Vagina (tissue), 2 donors: ENCODE measurements around the gene CD6. TPM values are rescaled to one million over a fixed set of nuclear protein-coding genes. Genes with fewer than 3 reads are reported as not detected.

Experiments used
- DNase-seq, 2 donors: peaks; one replicate each; pipeline ENCODE4 v3.0.0-alpha.2; 2017; ENCODE audit errors: extremely low spot score in 2 of 2
- H3K27ac ChIP-seq: fragments of 200-600 bp; sonication (generic); one replicate; pipeline ENCODE4 v1.5.1; 2019
- H3K27me3 ChIP-seq: fragments of 200-600 bp; sonication (generic); one replicate; pipeline ENCODE4 v1.5.1; 2019
- H3K36me3 ChIP-seq, 2 donors: fragments of 200-600 bp; sonication (generic); one replicate each; pipeline ENCODE4 v1.5.1; 2017 to 2019
- H3K4me1 ChIP-seq: fragments of 200-600 bp; sonication (generic); one replicate; pipeline ENCODE4 v1.5.1; 2019
- H3K4me3 ChIP-seq, 2 donors: fragments of 200-600 bp; sonication (generic); 1 replicate in 1 of 2; 2 replicates in 1 of 2; pipeline ENCODE4 v1.5.1; 2016 to 2019
- H3K9me3 ChIP-seq: fragments of 200-600 bp; sonication (generic); one replicate; pipeline ENCODE4 v1.5.1; 2019
- POLR2A ChIP-seq, 2 donors: fragments of 450-650 bp; IDR thresholded peaks; one replicate each; pipeline ENCODE4 v1.6.1; 2017; ENCODE audit warnings: antibody characterized with exemption in 2 of 2, mild to moderate bottlenecking in 2 of 2, moderate library complexity in 2 of 2
- POLR2AphosphoS5 ChIP-seq, 2 donors: sonication (generic); formaldehyde crosslinking; IDR thresholded peaks; one replicate each; pipeline ENCODE4 v1.9.0; 2017; ENCODE audit warnings: antibody characterized with exemption in 2 of 2, mild to moderate bottlenecking in 2 of 2, low read depth in 1 of 2; ENCODE audit not compliant: insufficient read depth in 1 of 2
- intact Hi-C: fragments of 100-400 bp; cut with DNase I; formaldehyde crosslinking; loops from one replicate; pipeline ENCODE4 v1.15.1; 2023
- total RNA-seq: library from RNA; depleted of rRNA; stranded (reverse); fragments of >200 nt; gene quantifications from one replicate; pipeline ENCODE4 v1.2.3, GENCODE V29; 2016
- TF ChIP-seq, protein P1 (sequence below), 3 experiments: fragments of 450-650 bp in 2 of 3; fragments of 200-600 bp in 1 of 3; sonication (generic) in 1 of 3; IDR thresholded peaks; one replicate each; pipeline ENCODE4 v1.5.1; 2017 to 2019; ENCODE audit warnings: antibody characterized with exemption in 3 of 3, mild to moderate bottlenecking in 2 of 3, moderate library complexity in 2 of 3

Gene CD6
- total RNA-seq, 1 donor from 2014 or later: 3.9 TPM

DNA sequence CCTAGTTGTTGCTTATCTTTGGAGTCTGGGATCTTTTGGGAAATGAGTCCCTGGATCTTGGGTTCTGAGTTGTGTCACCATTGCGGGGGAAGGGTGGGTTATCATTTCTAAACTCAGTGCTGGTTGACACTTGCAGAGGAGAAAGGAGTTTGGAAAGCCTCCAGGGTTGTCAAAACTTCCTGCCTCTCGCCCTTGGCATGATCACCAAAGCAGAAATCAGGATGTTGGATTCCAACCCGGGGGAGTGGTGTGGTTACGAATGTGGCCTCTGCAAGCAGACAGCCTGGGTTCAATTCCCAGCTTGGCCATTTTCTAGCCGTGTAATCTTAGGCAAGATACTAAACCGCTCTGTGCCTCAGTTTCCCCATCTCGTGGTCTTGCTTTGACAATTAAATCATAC, 24.3 kb downstream of the CD6 start:
- no peak overlapping the region for H3K4me3 ChIP-seq
- H3K4me1 ChIP-seq: no peaks in the 10 kb centered on the region
- no peak overlapping the region for H3K27ac ChIP-seq
- no peaks in the 10 kb centered on the region for H3K27me3 ChIP-seq
- TF ChIP-seq POLR2AphosphoS5 (IDR thresholded peaks at IDR 0.05; ENCODE audit: insufficient read depth in 1 of 2, low read depth in 1 of 2) (no peak), POLR2A (IDR thresholded peaks at IDR 0.05) (no peak)
- TF ChIP-seq, protein P1, sequence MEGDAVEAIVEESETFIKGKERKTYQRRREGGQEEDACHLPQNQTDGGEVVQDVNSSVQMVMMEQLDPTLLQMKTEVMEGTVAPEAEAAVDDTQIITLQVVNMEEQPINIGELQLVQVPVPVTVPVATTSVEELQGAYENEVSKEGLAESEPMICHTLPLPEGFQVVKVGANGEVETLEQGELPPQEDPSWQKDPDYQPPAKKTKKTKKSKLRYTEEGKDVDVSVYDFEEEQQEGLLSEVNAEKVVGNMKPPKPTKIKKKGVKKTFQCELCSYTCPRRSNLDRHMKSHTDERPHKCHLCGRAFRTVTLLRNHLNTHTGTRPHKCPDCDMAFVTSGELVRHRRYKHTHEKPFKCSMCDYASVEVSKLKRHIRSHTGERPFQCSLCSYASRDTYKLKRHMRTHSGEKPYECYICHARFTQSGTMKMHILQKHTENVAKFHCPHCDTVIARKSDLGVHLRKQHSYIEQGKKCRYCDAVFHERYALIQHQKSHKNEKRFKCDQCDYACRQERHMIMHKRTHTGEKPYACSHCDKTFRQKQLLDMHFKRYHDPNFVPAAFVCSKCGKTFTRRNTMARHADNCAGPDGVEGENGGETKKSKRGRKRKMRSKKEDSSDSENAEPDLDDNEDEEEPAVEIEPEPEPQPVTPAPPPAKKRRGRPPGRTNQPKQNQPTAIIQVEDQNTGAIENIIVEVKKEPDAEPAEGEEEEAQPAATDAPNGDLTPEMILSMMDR (IDR thresholded peaks at IDR 0.05): no peak
- no peaks in the 10 kb centered on the region for H3K36me3 ChIP-seq
- no peaks in the 10 kb centered on the region for H3K9me3 ChIP-seq
- no peak for DNase-seq
- intact Hi-C loops: no loop called here

DNA sequence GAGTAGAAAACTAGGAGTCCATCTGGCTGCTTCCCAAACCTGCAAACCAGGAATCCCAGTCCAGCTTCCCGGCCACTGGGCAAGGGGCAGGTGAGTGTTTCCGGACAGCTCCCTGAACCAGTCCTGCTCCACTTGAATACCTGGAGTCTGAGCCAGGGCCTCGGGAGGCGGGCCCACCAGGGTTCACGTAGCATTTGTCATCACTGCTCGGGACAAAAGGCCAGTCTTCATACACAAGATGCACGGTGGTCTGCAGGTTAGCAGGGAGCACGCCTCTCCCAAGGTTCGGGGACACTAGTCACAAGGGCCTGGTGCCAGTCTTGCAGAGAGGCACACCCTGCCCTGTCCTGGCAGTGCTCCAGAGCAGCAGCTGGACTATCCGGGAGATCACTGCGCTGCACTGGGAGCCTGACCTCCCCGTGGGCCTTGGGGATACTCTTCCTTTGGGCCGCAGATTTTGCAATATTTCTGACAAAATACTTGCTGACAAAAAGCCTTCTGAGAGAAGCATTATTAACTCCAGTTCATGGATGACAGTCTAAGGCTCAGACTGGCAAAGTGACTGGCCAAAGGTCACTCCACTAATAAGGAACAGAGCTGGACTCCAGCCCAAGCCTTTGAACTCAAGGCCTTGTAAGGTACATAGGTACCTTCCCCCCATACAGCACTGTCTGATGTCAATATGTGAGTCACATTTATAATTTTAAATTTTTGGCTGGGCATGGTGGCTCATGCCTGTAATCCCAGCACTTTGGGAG, 25.1 kb downstream of the CD6 start:
- no peak for TF ChIP-seq POLR2AphosphoS5 (IDR thresholded peaks at IDR 0.05; ENCODE audit: insufficient read depth in 1 of 2, low read depth in 1 of 2)
- TF ChIP-seq, protein P1 (IDR thresholded peaks at IDR 0.05): no peak
- TF ChIP-seq POLR2A (IDR thresholded peaks at IDR 0.05): no peak
- H3K4me1 ChIP-seq: no peaks in the 10 kb centered on the region
- H3K9me3 ChIP-seq: no peaks in the 10 kb centered on the region
- no peaks in the 10 kb centered on the region for H3K36me3 ChIP-seq
- DNase-seq: no peak
- H3K4me3 ChIP-seq: no peak overlapping the region
- H3K27ac ChIP-seq: no peak overlapping the region
- intact Hi-C loops: no loop called here
- no peaks in the 10 kb centered on the region for H3K27me3 ChIP-seq

DNA sequence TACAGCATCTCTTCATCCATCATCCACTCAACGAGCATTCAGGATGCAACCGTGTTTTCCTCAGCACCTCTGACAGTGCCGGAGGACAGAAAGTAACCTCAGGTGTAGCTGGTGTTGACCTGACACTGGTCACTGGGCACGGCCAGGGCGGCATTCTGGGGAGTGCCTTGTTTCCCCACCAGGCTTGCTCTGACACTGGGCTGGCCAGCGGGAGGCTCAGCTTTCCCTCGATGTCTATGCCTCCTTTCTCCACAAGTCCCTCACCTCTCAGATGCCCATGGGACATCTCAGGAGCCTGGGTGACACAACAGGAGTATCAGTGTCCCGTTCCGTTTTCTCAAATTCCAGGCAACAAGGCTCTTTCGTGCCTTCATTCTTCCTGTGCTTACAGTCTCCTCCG, 28.9 kb downstream of the CD6 start:
- intact Hi-C loops: no loop called here
- H3K27ac ChIP-seq: no peak overlapping the region
- H3K9me3 ChIP-seq: no peaks in the 10 kb centered on the region
- H3K27me3 ChIP-seq: no peaks in the 10 kb centered on the region
- H3K4me3 ChIP-seq: no peak overlapping the region
- no peaks in the 10 kb centered on the region for H3K4me1 ChIP-seq
- no peaks in the 10 kb centered on the region for H3K36me3 ChIP-seq
- DNase-seq: no peak
- TF ChIP-seq POLR2AphosphoS5 (IDR thresholded peaks at IDR 0.05; ENCODE audit: insufficient read depth in 1 of 2, low read depth in 1 of 2) (no peak), POLR2A (IDR thresholded peaks at IDR 0.05) (no peak)
- TF ChIP-seq, protein P1 (IDR thresholded peaks at IDR 0.05): no peak

DNA sequence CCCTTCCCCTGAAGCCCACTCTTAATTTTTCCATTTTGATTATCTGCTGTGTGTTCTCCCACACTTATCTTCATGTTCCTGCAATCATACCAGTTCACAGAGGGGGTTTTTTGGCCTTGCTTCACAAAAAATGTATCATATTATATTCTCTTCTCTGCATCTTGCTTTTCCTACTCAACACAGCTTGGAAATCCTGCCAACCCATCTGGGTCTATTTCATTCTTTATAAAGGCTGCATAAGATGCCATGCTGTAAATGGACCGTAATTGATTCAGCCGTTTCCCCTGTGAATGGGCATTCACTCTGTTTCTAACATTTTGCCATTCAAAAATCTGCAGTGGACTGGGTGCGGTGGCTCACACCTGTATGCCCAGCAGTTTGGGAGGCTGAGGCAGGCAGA, 30.5 kb downstream of the CD6 start:
- Histone ChIP-seq H3K27me3 (no peaks in the 10 kb centered on the region), H3K27ac (no peak overlapping the region), H3K36me3 (no peaks in the 10 kb centered on the region), H3K4me1 (no peaks in the 10 kb centered on the region), H3K9me3 (no peaks in the 10 kb centered on the region), H3K4me3 (no peak overlapping the region)
- no peak for TF ChIP-seq POLR2A (IDR thresholded peaks at IDR 0.05)
- TF ChIP-seq, protein P1 (IDR thresholded peaks at IDR 0.05): no peak
- no peak for DNase-seq
- intact Hi-C loops: no loop called here

DNA sequence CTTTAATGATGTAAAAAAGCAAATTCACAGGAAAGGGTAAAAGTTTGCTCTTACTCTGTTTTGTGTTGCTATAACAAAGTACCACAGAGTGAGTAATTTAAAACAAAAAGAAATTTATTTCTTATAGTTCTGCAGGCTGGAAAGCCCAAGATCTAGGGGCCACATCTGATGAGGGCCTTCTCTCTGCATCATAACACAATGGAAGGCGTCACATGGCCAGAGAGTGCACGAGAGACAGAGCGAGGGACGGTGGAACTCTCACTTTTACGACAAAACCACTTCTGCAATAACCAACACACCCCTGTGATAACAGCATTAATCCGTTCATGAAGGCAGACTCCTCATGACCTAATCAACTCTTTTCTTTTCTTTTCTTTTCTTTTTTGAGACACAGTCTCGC, 31.1 kb downstream of the CD6 start:
- intact Hi-C loops: no loop called here
- Histone ChIP-seq H3K9me3 (no peaks in the 10 kb centered on the region), H3K36me3 (no peaks in the 10 kb centered on the region), H3K4me1 (peaks cover 6% of the 10 kb centered on the region), H3K27ac (no peak overlapping the region), H3K4me3 (no peak overlapping the region), H3K27me3 (no peaks in the 10 kb centered on the region)
- no peak for DNase-seq
- no peak for TF ChIP-seq POLR2A (IDR thresholded peaks at IDR 0.05)
- TF ChIP-seq, protein P1 (IDR thresholded peaks at IDR 0.05): no peak
- TF ChIP-seq POLR2AphosphoS5 (IDR thresholded peaks at IDR 0.05; ENCODE audit: insufficient read depth in 1 of 2, low read depth in 1 of 2): no peak
